Uterus (tissue), 2 donors: Measurements from ENCODE around the gene MEF2B.

Experiments
- CTCF ChIP-seq, 4 experiments: fragments of 200-600 bp in 2 of 4; fragments of 450-650 bp in 2 of 4; sonication (generic) in 2 of 4; IDR thresholded peaks; one replicate each; pipeline ENCODE4 v1.5.1; 2016 to 2019; ENCODE audit warnings: antibody characterized with exemption in 4 of 4, mild to moderate bottlenecking in 2 of 4, moderate library complexity in 1 of 4
- POLR2A ChIP-seq, 2 donors: fragments of 450-650 bp; IDR thresholded peaks; one replicate each; pipeline ENCODE4 v1.6.1; 2016; ENCODE audit warnings: antibody characterized with exemption in 2 of 2, mild to moderate bottlenecking in 1 of 2, moderate library complexity in 1 of 2

DNA sequence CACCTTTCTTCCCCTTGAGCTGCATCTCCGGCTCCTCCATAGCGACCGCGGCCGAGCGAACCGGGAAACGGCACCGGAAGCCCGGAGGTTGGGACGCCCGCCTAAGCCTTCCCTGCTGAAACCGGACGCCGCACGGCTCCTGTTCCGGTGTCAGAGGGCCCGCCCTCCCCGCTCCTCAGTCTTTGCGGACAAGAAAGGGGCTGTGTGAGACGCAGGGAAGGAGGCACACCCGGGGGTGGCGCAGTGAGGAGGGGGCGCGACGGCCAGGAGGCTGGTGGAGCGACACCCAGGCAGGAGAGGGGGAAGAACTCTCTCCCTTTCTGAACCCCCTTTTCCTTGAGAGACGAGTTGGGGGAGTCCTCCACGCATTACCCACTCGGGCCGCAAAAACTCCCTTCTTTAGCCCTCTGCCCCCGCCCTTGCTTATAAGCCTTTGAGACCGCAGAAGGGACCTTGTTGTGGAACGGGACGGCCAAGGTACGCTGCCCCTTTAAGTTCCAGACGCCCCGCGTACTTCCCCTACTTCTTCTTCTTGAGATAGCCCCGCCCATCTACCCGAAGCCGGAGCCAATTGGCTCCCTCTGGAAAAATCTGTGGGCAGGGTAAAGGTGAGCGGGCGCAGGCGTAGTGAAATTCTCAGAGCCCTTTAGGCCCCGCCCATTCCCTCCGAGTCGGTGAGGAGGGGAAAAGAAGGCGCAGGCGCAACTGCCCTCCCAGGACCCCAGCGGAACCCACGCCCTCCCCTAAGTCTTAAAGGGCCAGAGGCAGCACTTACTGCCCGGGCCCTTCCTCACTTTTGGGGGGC lies 22.2 kb upstream of the MEF2B start, which contains the start of the genes BORCS8 and RFXANK:
- TF ChIP-seq CTCF (IDR thresholded peaks at IDR 0.05) (peak in 2 of 4 experiments; percentile 17 to 19), POLR2A (IDR thresholded peaks at IDR 0.05) (peak; percentile 54 to 79)
